DOHH2 (cell line): Measurements from ENCODE around the gene POLD4.
"Not testable (repeated sequence)": the region's sequence is repeated elsewhere in the genome, so short reads cannot be mapped to it uniquely, and the experiment has no call there.

Source experiments
- EZH2phosphoT487 ChIP-seq: fragments of 200-600 bp; sonication (generic); IDR thresholded peaks from 2 replicates; pipeline ENCODE4 v1.6.1; 2017; ENCODE audit warnings: borderline replicate concordance, mild to moderate bottlenecking, antibody characterized with exemption, low read length, moderate library complexity, mixed read lengths
- TF ChIP-seq, protein P1 (sequence below): fragments of 200-600 bp; sonication (generic); IDR thresholded peaks from one replicate; pipeline ENCODE4 v1.5.1; 2014; ENCODE audit warnings: antibody characterized with exemption, mild to moderate bottlenecking, low read depth, low read length; ENCODE audit not compliant: poor library complexity, severe bottlenecking

DNA sequence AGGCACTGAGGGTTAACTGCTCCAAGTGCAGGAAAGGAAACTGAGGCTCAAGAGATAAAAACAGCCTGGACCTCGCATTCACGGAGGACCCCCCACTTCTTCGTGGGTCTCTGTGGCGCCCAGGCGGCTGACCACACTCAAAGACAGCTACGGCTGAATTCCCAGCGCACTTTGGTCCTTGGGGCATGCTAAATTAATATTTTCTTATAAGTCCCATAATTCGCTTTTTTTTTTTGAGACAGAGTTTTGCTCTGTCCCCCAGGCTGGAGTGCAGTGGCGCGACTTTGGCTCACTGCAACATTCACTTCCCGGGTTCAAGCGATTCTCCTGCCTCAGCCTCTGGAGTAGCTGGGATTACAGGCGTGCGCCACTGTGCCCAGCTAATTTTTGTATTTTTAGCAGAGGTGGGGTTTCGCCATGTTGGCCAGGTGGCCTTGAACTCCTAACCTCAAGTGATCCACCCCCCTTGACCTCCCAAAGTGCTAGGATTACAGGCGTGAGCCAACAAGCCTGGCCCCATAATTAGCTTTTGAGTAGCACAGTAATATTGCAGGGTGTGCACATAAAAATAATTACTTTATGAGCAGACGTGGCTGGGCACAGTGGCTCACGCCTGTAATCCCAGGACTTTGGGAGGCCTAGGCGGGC lies 49.0 kb upstream of the POLD4 start:
- TF ChIP-seq, protein P1, sequence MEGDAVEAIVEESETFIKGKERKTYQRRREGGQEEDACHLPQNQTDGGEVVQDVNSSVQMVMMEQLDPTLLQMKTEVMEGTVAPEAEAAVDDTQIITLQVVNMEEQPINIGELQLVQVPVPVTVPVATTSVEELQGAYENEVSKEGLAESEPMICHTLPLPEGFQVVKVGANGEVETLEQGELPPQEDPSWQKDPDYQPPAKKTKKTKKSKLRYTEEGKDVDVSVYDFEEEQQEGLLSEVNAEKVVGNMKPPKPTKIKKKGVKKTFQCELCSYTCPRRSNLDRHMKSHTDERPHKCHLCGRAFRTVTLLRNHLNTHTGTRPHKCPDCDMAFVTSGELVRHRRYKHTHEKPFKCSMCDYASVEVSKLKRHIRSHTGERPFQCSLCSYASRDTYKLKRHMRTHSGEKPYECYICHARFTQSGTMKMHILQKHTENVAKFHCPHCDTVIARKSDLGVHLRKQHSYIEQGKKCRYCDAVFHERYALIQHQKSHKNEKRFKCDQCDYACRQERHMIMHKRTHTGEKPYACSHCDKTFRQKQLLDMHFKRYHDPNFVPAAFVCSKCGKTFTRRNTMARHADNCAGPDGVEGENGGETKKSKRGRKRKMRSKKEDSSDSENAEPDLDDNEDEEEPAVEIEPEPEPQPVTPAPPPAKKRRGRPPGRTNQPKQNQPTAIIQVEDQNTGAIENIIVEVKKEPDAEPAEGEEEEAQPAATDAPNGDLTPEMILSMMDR = not testable (repeated sequence)
- not testable (repeated sequence) for TF ChIP-seq EZH2phosphoT487
